ENCODE measurements around the gene BRSK2.

Gene BRSK2

DNA sequence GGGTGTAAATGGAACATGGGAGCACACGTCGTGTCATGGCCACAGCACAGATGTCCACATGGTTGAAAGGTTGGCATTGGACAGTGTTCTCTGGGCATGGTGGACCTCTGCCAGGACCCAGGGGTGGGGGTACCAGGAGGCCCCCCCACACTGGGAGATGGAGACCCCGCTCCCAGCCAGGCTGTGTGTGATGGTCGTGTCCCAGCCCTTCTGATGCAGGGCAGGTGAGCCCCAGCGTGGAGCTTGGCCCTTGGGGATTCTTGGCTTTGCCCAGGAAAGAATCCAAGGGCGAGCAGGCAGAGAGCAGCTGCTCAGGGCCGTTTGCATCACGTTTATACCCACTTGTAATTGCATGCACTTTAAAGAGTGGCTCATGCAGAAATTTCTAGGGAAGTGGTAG lies 22.0 kb upstream of the BRSK2 start:
- in situ Hi-C loops (cut with HindIII; ENCODE audit: low sequenced_read_pairs) = no loop called here
- TF ChIP-seq, protein P1, sequence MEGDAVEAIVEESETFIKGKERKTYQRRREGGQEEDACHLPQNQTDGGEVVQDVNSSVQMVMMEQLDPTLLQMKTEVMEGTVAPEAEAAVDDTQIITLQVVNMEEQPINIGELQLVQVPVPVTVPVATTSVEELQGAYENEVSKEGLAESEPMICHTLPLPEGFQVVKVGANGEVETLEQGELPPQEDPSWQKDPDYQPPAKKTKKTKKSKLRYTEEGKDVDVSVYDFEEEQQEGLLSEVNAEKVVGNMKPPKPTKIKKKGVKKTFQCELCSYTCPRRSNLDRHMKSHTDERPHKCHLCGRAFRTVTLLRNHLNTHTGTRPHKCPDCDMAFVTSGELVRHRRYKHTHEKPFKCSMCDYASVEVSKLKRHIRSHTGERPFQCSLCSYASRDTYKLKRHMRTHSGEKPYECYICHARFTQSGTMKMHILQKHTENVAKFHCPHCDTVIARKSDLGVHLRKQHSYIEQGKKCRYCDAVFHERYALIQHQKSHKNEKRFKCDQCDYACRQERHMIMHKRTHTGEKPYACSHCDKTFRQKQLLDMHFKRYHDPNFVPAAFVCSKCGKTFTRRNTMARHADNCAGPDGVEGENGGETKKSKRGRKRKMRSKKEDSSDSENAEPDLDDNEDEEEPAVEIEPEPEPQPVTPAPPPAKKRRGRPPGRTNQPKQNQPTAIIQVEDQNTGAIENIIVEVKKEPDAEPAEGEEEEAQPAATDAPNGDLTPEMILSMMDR (IDR thresholded peaks at IDR 0.05; ENCODE audit: low read depth, low read length) = no peak
- H3K4me3 ChIP-seq (ENCODE audit: low read depth, low read length) = no peak overlapping the region
- no peak for DNase-seq (ENCODE audit: low read depth, low spot score)

DNA sequence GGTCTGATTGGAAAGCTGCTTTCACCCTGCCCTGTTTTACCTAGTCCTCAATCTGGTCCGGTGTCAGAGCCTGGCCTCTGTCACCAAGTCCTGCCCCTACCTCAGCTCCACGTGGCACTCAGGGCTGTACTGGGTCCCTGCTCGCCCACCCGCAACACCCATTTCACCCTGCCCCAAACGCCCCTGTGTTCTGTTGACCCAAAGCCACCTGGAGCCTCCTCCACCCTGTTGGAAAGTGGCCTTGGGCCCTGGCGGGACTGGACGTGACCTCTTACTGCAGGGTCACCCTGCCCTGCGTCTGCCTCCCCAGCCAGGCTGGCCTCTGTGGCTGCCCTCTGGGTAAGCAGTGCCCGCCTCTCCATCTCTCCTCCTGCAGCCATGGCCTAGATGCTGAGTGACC lies 21.5 kb upstream of the BRSK2 start:
- TF ChIP-seq, protein P1 (IDR thresholded peaks at IDR 0.05; ENCODE audit: low read depth, low read length) = no peak
- no peak overlapping the region for H3K4me3 ChIP-seq (ENCODE audit: low read depth, low read length)
- in situ Hi-C loops (cut with HindIII; ENCODE audit: low sequenced_read_pairs) = no loop called here
- no peak for DNase-seq (ENCODE audit: low read depth, low spot score)

DNA sequence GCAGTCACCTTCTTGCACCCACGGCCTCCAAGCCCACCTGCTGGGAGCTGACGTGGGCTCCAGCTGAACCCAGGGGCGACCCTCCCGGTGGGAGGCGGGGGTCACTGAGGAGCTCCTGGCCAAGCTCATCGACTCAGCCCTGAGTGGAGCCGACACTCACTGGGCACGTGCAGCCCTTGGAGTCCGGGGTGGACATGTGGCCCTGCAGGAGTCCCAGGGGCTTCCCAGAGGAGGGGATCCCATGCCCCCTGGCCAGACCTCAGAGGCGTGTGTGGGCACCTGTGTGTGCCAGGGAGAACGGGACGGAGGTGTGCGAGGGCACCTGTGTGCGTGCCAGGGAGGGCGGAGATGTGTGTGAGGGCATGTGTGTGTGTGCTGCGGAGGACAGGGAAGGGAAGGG lies 20.8 kb upstream of the BRSK2 start:
- in situ Hi-C loops (cut with HindIII; ENCODE audit: low sequenced_read_pairs) = no loop called here
- H3K4me3 ChIP-seq (ENCODE audit: low read depth, low read length) = no peak overlapping the region
- TF ChIP-seq, protein P1 (IDR thresholded peaks at IDR 0.05; ENCODE audit: low read depth, low read length) = no peak
- no peak for DNase-seq (ENCODE audit: low read depth, low spot score)

DNA sequence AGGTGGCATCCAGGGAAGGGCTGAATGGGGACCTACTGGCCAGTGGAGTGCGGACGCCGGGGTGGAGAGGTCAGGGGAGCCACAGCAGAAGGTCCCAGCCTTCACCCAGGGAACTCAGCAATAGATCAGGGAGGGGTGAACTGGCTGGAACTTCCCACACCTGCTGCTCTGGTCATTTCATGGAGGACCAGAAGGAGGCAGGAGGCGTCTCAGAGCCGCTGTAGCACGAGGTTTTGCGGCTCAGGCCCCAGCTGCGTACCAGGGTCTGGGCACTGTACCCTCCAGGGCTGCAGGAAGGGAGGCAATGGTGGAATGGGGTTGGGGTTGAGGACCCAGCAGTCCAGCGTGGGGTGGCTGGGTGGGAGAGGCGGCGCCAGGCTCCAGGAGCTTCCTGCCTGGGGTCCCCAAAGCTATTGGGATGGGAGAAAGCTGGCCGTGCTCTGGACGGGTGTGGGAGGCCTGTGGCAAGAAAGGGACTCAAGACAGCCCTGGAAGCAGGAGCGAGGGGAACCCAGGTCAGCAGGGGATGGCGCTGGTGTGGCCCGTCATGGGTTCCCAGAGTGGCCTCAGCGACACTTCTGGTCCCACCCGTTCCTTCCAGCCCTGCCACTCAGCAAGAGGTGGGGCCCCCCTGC lies 20.2 kb upstream of the BRSK2 start:
- no peak overlapping the region for H3K4me3 ChIP-seq (ENCODE audit: low read depth, low read length)
- DNase-seq (ENCODE audit: low read depth, low spot score) = no peak
- TF ChIP-seq, protein P1 (IDR thresholded peaks at IDR 0.05; ENCODE audit: low read depth, low read length) = no peak
- in situ Hi-C loops (cut with HindIII; ENCODE audit: low sequenced_read_pairs) = no loop called here

DNA sequence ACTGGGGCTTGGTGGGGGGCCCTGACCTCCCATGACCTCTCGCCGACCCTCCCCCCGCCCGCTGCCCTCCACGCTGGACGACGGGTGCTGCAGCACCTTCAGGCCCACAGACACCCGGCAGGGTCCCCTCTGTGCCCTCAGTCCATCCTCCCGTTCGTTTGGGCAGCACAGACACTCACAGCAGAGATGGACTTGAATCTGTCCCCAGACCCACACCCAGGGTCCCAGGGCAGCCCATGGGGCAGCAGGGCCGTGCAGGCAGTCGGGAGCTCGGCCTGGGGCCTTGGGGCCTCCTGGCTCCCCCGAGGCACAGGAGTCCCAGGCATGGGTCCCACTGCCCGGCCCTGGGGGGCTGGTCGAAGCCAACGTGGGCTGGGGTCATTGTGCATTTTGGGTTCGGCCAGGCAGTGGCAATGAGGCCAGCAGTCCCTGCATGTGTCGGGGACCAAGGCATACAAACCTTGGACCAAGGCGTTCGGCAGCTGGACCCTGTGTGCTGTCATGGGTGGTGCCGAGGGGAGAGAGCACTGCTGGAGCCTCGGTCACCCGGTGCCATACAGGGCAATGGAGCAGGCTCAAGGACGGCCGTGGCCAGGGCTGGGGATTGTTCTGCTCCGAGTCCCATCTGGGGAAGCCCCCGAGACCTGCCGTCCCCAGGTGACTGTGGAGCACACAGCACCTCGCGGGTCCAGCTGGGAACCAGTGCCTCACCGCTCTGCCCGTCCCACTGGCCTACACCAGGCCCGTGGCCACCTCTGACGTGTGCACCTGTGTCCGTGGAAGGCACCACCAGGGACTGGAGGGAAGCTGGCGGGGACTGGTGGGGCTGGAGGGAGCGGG lies 19.3 kb upstream of the BRSK2 start:
- H3K4me3 ChIP-seq (ENCODE audit: low read depth, low read length) = no peak overlapping the region
- TF ChIP-seq, protein P1 (IDR thresholded peaks at IDR 0.05; ENCODE audit: low read depth, low read length) = no peak
- in situ Hi-C loops (cut with HindIII; ENCODE audit: low sequenced_read_pairs) = no loop called here
- no peak for DNase-seq (ENCODE audit: low read depth, low spot score)

DNA sequence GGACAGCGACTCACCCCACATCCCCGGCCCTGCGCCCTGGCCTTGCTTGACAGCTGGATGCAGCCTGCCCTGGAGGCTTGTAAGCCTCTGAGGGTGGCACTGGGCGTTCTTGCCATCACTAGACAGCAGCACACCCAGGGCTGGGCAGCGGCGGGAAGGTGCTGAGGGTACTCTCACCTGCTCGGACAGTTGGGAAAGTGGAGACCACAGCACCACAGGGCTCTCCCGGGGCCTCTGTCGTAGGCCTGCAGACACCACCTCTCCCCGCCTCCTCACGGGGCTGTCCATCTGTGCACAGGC lies 18.8 kb upstream of the BRSK2 start:
- in situ Hi-C loops (cut with HindIII; ENCODE audit: low sequenced_read_pairs) = no loop called here

More for the DNA sequence above, 18.8 kb upstream of the BRSK2 start:
- TF ChIP-seq, protein P1 (IDR thresholded peaks at IDR 0.05; ENCODE audit: low read depth, low read length) = no peak
- H3K4me3 ChIP-seq (ENCODE audit: low read depth, low read length) = no peak overlapping the region
- no peak for DNase-seq (ENCODE audit: low read depth, low spot score)
